Measurements from ENCODE around the gene SLC51B. TPM values are rescaled to one million over a fixed set of nuclear protein-coding genes. Genes with fewer than 3 reads are reported as not detected.

Gene SLC51B
- total and polyA plus RNA-seq, 2 of the 4 experiments (the other 2 are of a cell fraction) = not detected

DNA sequence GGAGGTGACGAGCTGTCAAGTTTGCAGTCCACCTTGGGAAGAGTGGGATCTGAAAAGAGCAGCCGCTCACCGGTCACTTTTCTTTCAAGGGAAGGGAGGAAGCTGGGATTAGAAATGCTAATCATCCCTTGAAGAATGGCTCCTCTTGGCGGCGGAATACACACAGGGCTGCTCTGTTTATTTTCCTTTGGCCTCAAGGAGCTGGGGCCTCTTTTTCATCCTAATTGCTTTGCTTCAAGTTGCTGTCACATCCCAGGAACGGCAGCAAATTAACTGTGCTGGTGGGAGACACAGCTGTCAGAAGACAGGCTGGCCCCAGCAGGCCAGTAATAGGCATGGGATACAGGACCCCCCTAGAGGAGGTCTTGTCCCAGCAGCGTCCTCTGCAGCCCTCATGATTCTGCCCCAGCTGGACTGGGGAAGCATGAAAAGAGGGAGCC is 38.1 kb downstream of the SLC51B start:
- H3K4me1 ChIP-seq (ENCODE audit: control insufficient read depth, insufficient read depth, low read length) = peaks cover 19% of the 10 kb centered on the region; the same call in 1 of the 2 replicates
- H4K20me1 ChIP-seq (ENCODE audit: insufficient read depth, low read length) = no peaks in the 10 kb centered on the region; the same call in none of the 2 replicates
- peak; percentile 74 for DNase-seq
- in situ Hi-C loops (cut with MboI; ENCODE audit: low sequenced_read_pairs) = loop anchor here (10.0 kb wide), 1 partner anchor 48 kb away; no protein-coding TSS in a partner anchor
- POLR2A ChIA-PET (ENCODE audit: unreplicated experiment) = no interaction called here
- H3K9ac ChIP-seq (ENCODE audit: low read depth, low read length) = no peak overlapping the region; the same call in 1 of the 2 replicates
- no peak overlapping the region for H3K56ac ChIP-seq (ENCODE audit: extremely low read depth, insufficient read depth, low read length)
- no peaks in the 10 kb centered on the region for H3K9me3 ChIP-seq (ENCODE audit: control insufficient read depth, insufficient read depth, low read length)
- no peak overlapping the region for H3K14ac ChIP-seq (replicated peaks; ENCODE audit: low read depth, low read length)
- H3K27ac ChIP-seq (ENCODE audit: insufficient read depth, low read length) = no peak overlapping the region
- TF ChIP-seq CTCF (conservative IDR thresholded peaks at IDR 0.05; ENCODE audit: low read depth, low read length) = peak; percentile 87
- peak; percentile 31; the same call in 1 of the 2 replicates for TF ChIP-seq POLR2A (IDR thresholded peaks at IDR 0.05; ENCODE audit: low read depth, low read length)
- TF ChIP-seq MAZ (IDR thresholded peaks at IDR 0.05; ENCODE audit: borderline replicate concordance, low read depth, low read length) = no peak
- TF ChIP-seq RAD21 (IDR thresholded peaks at IDR 0.05; ENCODE audit: low read length) = peak; percentile 90
- TF ChIP-seq SMC3 (IDR thresholded peaks at IDR 0.05; ENCODE audit: low read depth, low read length) = peak; percentile 93
- TF ChIP-seq CEBPB (IDR thresholded peaks at IDR 0.05; ENCODE audit: low read depth, low read length) = no peak
- intact Hi-C loops (cut with micrococcal nuclease) = loop anchor here (1.0 kb wide), 2 partner anchors 29 to 50 kb away; no protein-coding TSS in a partner anchor
- no peak overlapping the region for H4K8ac ChIP-seq (ENCODE audit: low read depth in 2 of 2, low read length in 2 of 2)
- no peaks in the 10 kb centered on the region for H3K79me1 ChIP-seq (ENCODE audit: low read depth in 1 of 2, low read length in 2 of 2)
- H3K4me3 ChIP-seq (ENCODE audit: insufficient read depth, low read depth, low read length) = no peak overlapping the region
- CTCF ChIA-PET = interaction anchor here (0.5 to 4.4 kb wide), 13 partner anchors 9 to 956 kb away, joined by 3 to 74 read pairs (median 6); no protein-coding TSS in a partner anchor
- 23% methylated on average over 4 of the region's 7 CpGs; no CpG with 5 or more reads in 1 of the 2 experiments for WGBS, 2 experiments (ENCODE audit: extremely low coverage in 2 of 2, insufficient read length in 1 of 2)
- peak overlapping the region; percentile 64; the same call in 1 of the 2 replicates for H3K4me2 ChIP-seq (ENCODE audit: low read depth, low read length)
- peaks cover 58% of the 10 kb centered on the region for H3K27me3 ChIP-seq (ENCODE audit: control insufficient read depth, insufficient read depth, low read length)
- H4K91ac ChIP-seq (ENCODE audit: insufficient read depth, low read depth, low read length) = no peak overlapping the region
- H4K5ac ChIP-seq (ENCODE audit: low read depth, low read length) = no peak overlapping the region
- peak; percentile 79 for ATAC-seq (ENCODE audit: low read depth)
- H2AK9ac ChIP-seq (replicated peaks; ENCODE audit: low read depth, low read length, poor library complexity) = no peak overlapping the region
- no peak overlapping the region for H3K23ac ChIP-seq (ENCODE audit: low read depth, low read length)
- H2AK5ac ChIP-seq (ENCODE audit: low read depth, low read length) = no peak overlapping the region
- H2BK120ac ChIP-seq (ENCODE audit: low read depth, low read length) = 0 out of 2 replicates have a peak overlapping the region, but pooled peaks have one; percentile 16
- H3K9me1 ChIP-seq (ENCODE audit: insufficient read depth, low read length) = no peaks in the 10 kb centered on the region
- H2BK15ac ChIP-seq (ENCODE audit: low read depth, low read length) = no peak overlapping the region
- no peak overlapping the region for H2BK5ac ChIP-seq (ENCODE audit: low read depth, low read length, poor library complexity, severe bottlenecking)
- no peak overlapping the region for H3K18ac ChIP-seq (ENCODE audit: low read depth, low read length)
- no peaks in the 10 kb centered on the region for H3K36me3 ChIP-seq (ENCODE audit: control insufficient read depth, insufficient read depth, low read length)
- H3K4ac ChIP-seq (ENCODE audit: low read depth, low read length) = no peak overlapping the region
- dilution Hi-C loops (cut with HindIII; ENCODE audit: low sequenced_read_pairs, unreplicated experiment) = no loop called here
- no peak overlapping the region for H2AFZ ChIP-seq (replicated peaks; ENCODE audit: low read length, poor library complexity)
- no TSS peak for BruUV-seq (replicated peaks)
- H2BK20ac ChIP-seq (ENCODE audit: low read depth, low read length) = no peak overlapping the region

Measured in IMR-90 (cell line).